Ovary (tissue), 3 donors: ENCODE results near the gene VEPH1.

Experiments used
- CTCF ChIP-seq, 3 donors: fragments of 450-650 bp in 2 of 3; fragments of 200-600 bp in 1 of 3; IDR thresholded peaks; one replicate each; pipeline versions ENCODE4 v1.5.1 to v1.8.0; 2016 to 2022; ENCODE audit warnings: antibody characterized with exemption in 3 of 3, mild to moderate bottlenecking in 1 of 3
- EP300 ChIP-seq: sonication (generic); formaldehyde crosslinking; IDR thresholded peaks from one replicate; pipeline ENCODE4 v1.6.1; 2017; ENCODE audit warnings: antibody characterized with exemption
- POLR2A ChIP-seq: fragments of 450-650 bp; IDR thresholded peaks from one replicate; pipeline ENCODE4 v1.6.1; 2017; ENCODE audit warnings: antibody characterized with exemption, mild to moderate bottlenecking, moderate library complexity
- donor health status: DM: no; HTN: no; CAD: no.

GRCh38 chr3:157418104-157418503 lies 85.1 kb downstream of the VEPH1 start:
- no peak for TF ChIP-seq CTCF (IDR thresholded peaks at IDR 0.05)
- no peak for TF ChIP-seq POLR2A
- TF ChIP-seq EP300 = no peak
